Head of caudate nucleus (tissue), 42 donors: ENCODE results near the gene TFEC.
"Not testable (repeated sequence)": the region's sequence is repeated elsewhere in the genome, so short reads cannot be mapped to it uniquely, and the experiment has no call there.

Experiments used
- DNase-seq, 42 donors: peaks; one replicate each; pipeline versions ENCODE4 v3.0.0 to v3.0.0-alpha.2; 2020 to 2021; ENCODE audit warnings: mixed read lengths in 7 of 42
- intact Hi-C: fragments of 100-400 bp; cut with DNase I; formaldehyde crosslinking; loops from one replicate; pipeline ENCODE4 v1.15.0; 2022

TFEC gene

GRCh38 chr7:115940460-115941060, 90.0 kb downstream of the TFEC start:
- no peak for DNase-seq
- intact Hi-C loops: no loop called here

GRCh38 chr7:115937960-115938359, 92.6 kb downstream of the TFEC start:
- intact Hi-C loops: no loop called here
- no peak for DNase-seq

- DNase-seq: no peak
- intact Hi-C loops: no loop called here
These were observed 97.1 kb downstream of the TFEC start for GRCh38 chr7:115933471-115933870.

- intact Hi-C loops: no loop called here
- no peak for DNase-seq
These were observed 97.7 kb downstream of the TFEC start for GRCh38 chr7:115932880-115933279.

GRCh38 chr7:115930184-115930583, 100.4 kb downstream of the TFEC start:
- intact Hi-C loops: not testable (repeated sequence)

GRCh38 chr7:115929736-115930135, 100.8 kb downstream of the TFEC start:
- DNase-seq, intact Hi-C loops: not testable (repeated sequence)

More at GRCh38 chr7:115930184-115930583, 100.4 kb downstream of the TFEC start:
- not testable (repeated sequence) for DNase-seq

- intact Hi-C loops: no loop called here
These were observed 106.2 kb downstream of the TFEC start for GRCh38 chr7:115924411-115924810.

GRCh38 chr7:115920367-115920766, 110.2 kb downstream of the TFEC start:
- no peak for DNase-seq
- intact Hi-C loops: no loop called here

More at GRCh38 chr7:115924411-115924810, 106.2 kb downstream of the TFEC start:
- no peak for DNase-seq

GRCh38 chr7:115914951-115915350, 115.6 kb downstream of the TFEC start:
- intact Hi-C loops: no loop called here
- no peak for DNase-seq

GRCh38 chr7:115911465-115911864, 119.1 kb downstream of the TFEC start:
- no peak for DNase-seq
- intact Hi-C loops: no loop called here

- intact Hi-C loops: no loop called here
- no peak for DNase-seq
These were observed 119.9 kb downstream of the TFEC start for GRCh38 chr7:115910541-115911164.

- no peak for DNase-seq
- intact Hi-C loops: no loop called here
These were observed 123.8 kb downstream of the TFEC start for GRCh38 chr7:115906731-115907130.

GRCh38 chr7:115889669-115889984, 140.9 kb downstream of the TFEC start:
- DNase-seq: no peak
- intact Hi-C loops: no loop called here

GRCh38 chr7:115888981-115889668, 141.4 kb downstream of the TFEC start:
- DNase-seq: no peak
- intact Hi-C loops: no loop called here

GRCh38 chr7:115885550-115885949, 145.0 kb downstream of the TFEC start:
- intact Hi-C loops: no loop called here
- no peak for DNase-seq
